ENCODE measurements around the gene SPTLC1.

DNA sequence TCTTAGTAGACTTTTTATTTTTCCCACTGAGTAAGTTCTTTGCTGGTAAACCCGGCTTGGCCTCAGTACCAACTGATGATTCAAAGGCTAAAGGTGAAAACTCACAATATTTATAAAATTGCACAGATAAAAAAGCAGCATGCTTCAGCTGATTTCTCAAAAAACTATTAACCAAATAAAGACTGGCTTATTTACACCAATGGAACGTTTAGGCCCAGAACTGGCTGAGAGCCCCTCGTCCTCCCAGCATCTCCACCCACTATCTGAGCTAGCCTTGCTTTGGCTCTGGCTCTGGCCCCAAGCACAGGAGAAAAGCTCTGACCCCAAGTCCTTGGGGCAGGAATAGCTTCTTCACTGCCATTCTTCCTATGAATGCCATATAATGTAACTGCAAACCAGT is 68.5 kb downstream of the SPTLC1 start:
- no peak for TF ChIP-seq EZH2 (IDR thresholded peaks at IDR 0.05; ENCODE audit: borderline replicate concordance, insufficient read depth, low read length, poor library complexity, severe bottlenecking)
- TF ChIP-seq RAD21 (conservative IDR thresholded peaks at IDR 0.05), result no peak
- no peak for TF ChIP-seq CTCF (IDR thresholded peaks at IDR 0.05; ENCODE audit: poor library complexity, severe bottlenecking)
- TF ChIP-seq SMC3 (conservative IDR thresholded peaks at IDR 0.05; ENCODE audit: poor library complexity), result no peak
- no peak for TF ChIP-seq TAF1 (IDR thresholded peaks at IDR 0.05; ENCODE audit: low read depth)
- no peak for TF ChIP-seq MXI1 (conservative IDR thresholded peaks at IDR 0.05; ENCODE audit: poor library complexity, severe bottlenecking)
- TF ChIP-seq POLR2AphosphoS5 (IDR thresholded peaks at IDR 0.05), result no peak
- no peak for TF ChIP-seq EP300 (conservative IDR thresholded peaks at IDR 0.05; ENCODE audit: poor library complexity, severe bottlenecking)
